ENCODE data around the gene NTF4.

NTF4 gene

GRCh38 chr19:49017666-49018351 lies 46.8 kb downstream of the NTF4 start:
- in situ Hi-C loops (cut with HindIII; ENCODE audit: low pct_unique_long_range_greater_than_20kb, low sequenced_read_pairs): no loop called here
- no peak for TF ChIP-seq JUND (IDR thresholded peaks at IDR 0.05; ENCODE audit: low read depth)
- peak in 1 of 2 experiments; percentile 45 for DNase-seq (ENCODE audit: low read depth in 1 of 2, low spot score in 1 of 2)

DNA sequence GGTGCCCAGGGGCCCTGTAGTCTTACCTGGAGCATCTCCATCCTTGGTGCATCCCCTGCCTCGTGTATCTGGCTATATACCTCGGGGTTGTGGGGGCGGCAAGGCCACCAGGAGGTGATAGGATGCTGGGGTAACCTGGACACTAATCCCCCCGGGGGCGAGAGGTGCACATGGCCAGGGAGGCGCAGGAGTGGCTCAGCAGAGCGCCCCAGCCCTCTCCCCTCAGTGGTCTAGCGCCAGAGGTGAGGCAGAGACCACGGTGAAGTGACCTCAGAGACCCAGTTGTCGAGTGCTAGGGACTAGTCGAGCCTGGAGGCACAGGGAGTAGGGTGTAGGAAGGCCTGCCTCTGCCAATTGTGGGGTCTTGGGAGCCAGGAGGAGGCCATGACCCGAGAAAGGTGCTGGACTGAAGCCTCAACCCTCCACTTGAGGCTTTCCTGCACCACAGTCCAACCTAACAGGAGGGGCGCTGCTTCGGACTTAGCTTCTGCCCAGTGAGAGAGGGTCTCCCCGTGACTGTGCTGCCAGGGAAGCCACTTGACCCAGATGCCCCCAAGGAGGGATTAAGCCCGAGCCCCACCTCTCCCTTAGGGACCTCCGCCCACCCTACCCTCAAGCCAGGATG lies 47.5 kb downstream of the NTF4 start, which contains the start of gene LHB:
Gene LHB, minus strand, starts transcription at position 51 of the 625 bp plus-strand sequence. Its CDS starts 10 bp downstream, at position 41.
- DNase-seq (ENCODE audit: low read depth in 1 of 2, low spot score in 1 of 2): no peak
- in situ Hi-C loops (cut with HindIII; ENCODE audit: low pct_unique_long_range_greater_than_20kb, low sequenced_read_pairs): no loop called here
- no peak for TF ChIP-seq JUND (IDR thresholded peaks at IDR 0.05; ENCODE audit: low read depth)

DNA sequence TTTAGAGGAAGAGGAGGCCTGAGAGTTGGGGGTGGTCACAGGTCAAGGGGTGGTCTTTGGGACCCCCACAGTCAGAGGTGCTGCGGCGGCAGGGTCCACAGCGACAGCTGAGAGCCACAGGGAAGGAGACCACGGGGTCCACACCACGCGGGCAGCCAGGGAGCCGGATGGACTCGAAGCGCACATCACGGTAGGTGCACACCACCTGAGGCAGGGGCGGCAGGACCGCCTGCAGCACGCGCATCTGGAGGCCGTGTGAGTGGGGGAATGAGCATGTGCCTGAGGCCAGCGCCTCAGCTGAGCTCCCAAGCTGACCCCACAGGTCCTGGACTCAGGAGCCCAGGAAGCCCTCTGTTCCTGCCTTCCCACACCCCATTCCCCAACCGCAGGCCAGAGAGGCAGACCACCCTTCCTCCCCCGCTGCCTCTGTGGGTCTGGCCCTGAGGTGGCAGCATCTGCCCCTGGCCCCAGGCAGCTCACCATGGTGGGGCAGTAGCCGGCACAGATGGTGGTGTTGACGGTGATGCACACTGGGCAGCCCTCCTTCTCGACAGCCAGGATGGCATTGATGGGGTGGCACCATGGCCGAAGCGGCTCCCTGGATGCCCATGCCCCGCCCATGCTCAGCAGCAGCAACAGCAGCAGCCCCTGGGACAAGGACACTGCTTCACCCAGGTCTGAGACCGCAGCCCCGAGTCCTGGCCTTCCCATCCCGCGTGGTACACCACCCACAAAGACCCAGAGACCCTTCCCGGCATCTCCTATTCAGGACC lies 48.4 kb downstream of the NTF4 start:
- in situ Hi-C loops (cut with HindIII; ENCODE audit: low pct_unique_long_range_greater_than_20kb, low sequenced_read_pairs): no loop called here
- no peak for TF ChIP-seq JUND (IDR thresholded peaks at IDR 0.05; ENCODE audit: low read depth)
- DNase-seq (ENCODE audit: low read depth in 1 of 2, low spot score in 1 of 2): no peak

GRCh38 chr19:49014870-49015255 lies 49.8 kb downstream of the NTF4 start:
- in situ Hi-C loops (cut with HindIII; ENCODE audit: low pct_unique_long_range_greater_than_20kb, low sequenced_read_pairs): no loop called here
- no peak for TF ChIP-seq JUND (IDR thresholded peaks at IDR 0.05; ENCODE audit: low read depth)
- DNase-seq (ENCODE audit: low read depth in 1 of 2, low spot score in 1 of 2): no peak

DNA sequence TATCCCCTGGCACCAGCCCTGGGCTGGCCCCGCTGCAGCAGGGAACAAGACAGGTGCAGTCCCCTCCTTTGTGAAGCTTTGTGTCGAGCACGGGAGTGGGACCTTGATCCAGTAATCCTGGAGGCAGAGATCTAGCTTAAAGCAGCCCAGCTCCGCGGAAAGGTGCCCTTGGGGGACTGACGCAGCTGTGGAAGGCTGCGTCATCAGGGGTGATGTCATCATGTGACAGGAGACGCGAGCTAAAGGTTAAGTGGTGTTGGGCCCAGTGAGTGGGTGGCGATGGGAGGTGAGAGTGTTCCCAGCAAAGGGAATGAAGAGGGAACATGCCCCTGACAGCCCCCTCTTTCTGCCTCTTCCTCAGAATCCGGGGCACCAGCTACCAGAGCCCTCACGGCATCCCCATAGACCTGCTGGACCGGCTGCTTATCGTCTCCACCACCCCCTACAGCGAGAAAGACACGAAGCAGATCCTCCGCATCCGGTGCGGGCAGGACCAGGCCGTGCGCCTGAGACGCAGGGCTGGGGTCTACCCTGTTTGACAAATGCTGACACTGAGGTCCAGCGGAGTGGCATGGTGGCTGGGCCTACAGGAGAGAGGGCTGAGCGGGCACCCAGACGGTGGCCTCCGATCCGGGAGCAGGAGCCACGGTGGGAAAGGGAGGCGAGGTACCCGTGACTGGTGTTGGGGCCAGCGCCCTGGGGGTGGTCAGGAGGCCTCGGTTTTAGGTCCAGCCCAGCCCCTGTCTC lies 50.3 kb downstream of the NTF4 start:
- in situ Hi-C loops (cut with HindIII; ENCODE audit: low pct_unique_long_range_greater_than_20kb, low sequenced_read_pairs): no loop called here
- DNase-seq (ENCODE audit: low read depth in 1 of 2, low spot score in 1 of 2): no peak
- TF ChIP-seq JUND (IDR thresholded peaks at IDR 0.05; ENCODE audit: low read depth): no peak

DNA sequence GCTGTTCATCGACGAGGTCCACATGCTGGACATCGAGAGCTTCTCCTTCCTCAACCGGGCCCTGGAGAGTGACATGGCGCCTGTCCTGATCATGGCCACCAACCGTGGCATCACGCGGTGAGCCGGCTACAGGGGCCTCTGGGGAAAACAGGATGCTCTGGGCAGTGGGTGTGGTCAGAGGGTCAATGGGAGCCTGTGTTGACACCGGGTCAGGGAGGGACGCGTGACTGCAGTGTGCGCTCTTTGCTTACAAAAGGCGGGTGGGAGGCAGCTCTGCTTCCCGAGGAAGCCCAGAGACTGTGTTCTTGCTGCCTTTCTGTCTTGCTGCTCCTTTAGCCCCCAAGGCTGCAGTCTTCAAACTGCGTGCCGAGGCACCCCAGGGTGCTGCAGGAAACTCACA lies 53.4 kb downstream of the NTF4 start:
- no peak for TF ChIP-seq JUND (IDR thresholded peaks at IDR 0.05; ENCODE audit: low read depth)
- no peak for DNase-seq (ENCODE audit: low read depth in 1 of 2, low spot score in 1 of 2)
- in situ Hi-C loops (cut with HindIII; ENCODE audit: low pct_unique_long_range_greater_than_20kb, low sequenced_read_pairs): no loop called here

All from T47D (cell line).